Smooth muscle cell (in vitro differentiated cells): Measurements from ENCODE around the gene KBTBD8. TPM values are rescaled to one million over a fixed set of nuclear protein-coding genes. Genes with fewer than 3 reads are reported as not detected.

Experiments
- DNase-seq: peaks from one replicate; lab custom pipeline; 2025; ENCODE audit not compliant: unreplicated experiment; lab: John Stamatoyannopoulos, UW
- H2AFZ ChIP-seq: fragments of 200-600 bp; sonication (generic); 2 replicates; pipeline ENCODE4 v1.6.0; 2016; ENCODE audit warnings: antibody characterized with exemption, low read depth, mild to moderate bottlenecking
- H3F3A ChIP-seq: fragments of 200-600 bp; sonication (generic); 2 replicates; pipeline ENCODE4 v1.6.0; 2017; ENCODE audit warnings: antibody characterized with exemption, low read depth
- H3K27ac ChIP-seq: fragments of 200-600 bp; sonication (generic); 2 replicates; pipeline ENCODE4 v1.5.1; 2016; ENCODE audit warnings: low read depth, mild to moderate bottlenecking
- H3K27me3 ChIP-seq: fragments of 200-600 bp; sonication (generic); 2 replicates; pipeline ENCODE4 v1.6.1; 2016; ENCODE audit warnings: low read depth, mild to moderate bottlenecking
- H3K36me3 ChIP-seq: fragments of 200-600 bp; sonication (generic); 2 replicates; pipeline ENCODE4 v1.5.1; 2016; ENCODE audit warnings: low read depth
- H3K4me1 ChIP-seq: fragments of 200-600 bp; sonication (generic); 2 replicates; pipeline ENCODE4 v1.5.1; 2016; ENCODE audit warnings: low read depth
- H3K4me2 ChIP-seq: fragments of 200-600 bp; sonication (generic); 2 replicates; pipeline ENCODE4 v1.6.0; 2016; ENCODE audit warnings: mild to moderate bottlenecking
- H3K4me3 ChIP-seq: fragments of 200-600 bp; sonication (generic); 2 replicates; pipeline ENCODE4 v1.5.1; 2016; ENCODE audit warnings: mild to moderate bottlenecking
- H3K79me2 ChIP-seq: fragments of 200-600 bp; sonication (generic); 2 replicates; pipeline ENCODE4 v1.6.0; 2016; ENCODE audit warnings: low read depth, mild to moderate bottlenecking
- H3K9ac ChIP-seq: fragments of 200-600 bp; sonication (generic); 2 replicates; pipeline ENCODE4 v1.6.0; 2016; ENCODE audit warnings: low read depth
- H3K9me3 ChIP-seq: fragments of 200-600 bp; sonication (generic); replicated peaks from 2 replicates; pipeline ENCODE4 v1.5.1; 2016; ENCODE audit warnings: low read depth
- H4K20me1 ChIP-seq: fragments of 200-600 bp; sonication (generic); 2 replicates; pipeline ENCODE4 v1.6.0; 2016; ENCODE audit warnings: low read depth
- CTCF ChIP-seq: fragments of 200-600 bp; sonication (generic); IDR thresholded peaks from 2 replicates; pipeline ENCODE4 v1.5.1; 2017; ENCODE audit warnings: borderline replicate concordance, mild to moderate bottlenecking, antibody characterized with exemption; ENCODE audit not compliant: insufficient read depth, poor library complexity, severe bottlenecking
- WGBS: methylation state at CpG from one replicate; pipeline ENCODE4 v1.1.7; 2016; ENCODE audit warnings: low lambda C conversion rate; 5-methylcytosine and 5-hydroxymethylcytosine counted together
- polyA plus RNA-seq: library from polyadenylated mRNA; unstranded; fragments of >200 nt; fragmentation: Nextera tagmentation; extraction: Ambion mirVana; gene quantifications from 2 replicates; pipeline ENCODE4 v1.2.1, GENCODE V29; 2016
- total RNA-seq: library from RNA; depleted of rRNA; stranded (reverse); fragments of >200 nt; gene quantifications from 2 replicates; pipeline ENCODE4 v1.2.3, GENCODE V29; 2014

Gene KBTBD8
- total and polyA plus RNA-seq, 2 experiments from 2014 or later: 1.1 TPM

DNA sequence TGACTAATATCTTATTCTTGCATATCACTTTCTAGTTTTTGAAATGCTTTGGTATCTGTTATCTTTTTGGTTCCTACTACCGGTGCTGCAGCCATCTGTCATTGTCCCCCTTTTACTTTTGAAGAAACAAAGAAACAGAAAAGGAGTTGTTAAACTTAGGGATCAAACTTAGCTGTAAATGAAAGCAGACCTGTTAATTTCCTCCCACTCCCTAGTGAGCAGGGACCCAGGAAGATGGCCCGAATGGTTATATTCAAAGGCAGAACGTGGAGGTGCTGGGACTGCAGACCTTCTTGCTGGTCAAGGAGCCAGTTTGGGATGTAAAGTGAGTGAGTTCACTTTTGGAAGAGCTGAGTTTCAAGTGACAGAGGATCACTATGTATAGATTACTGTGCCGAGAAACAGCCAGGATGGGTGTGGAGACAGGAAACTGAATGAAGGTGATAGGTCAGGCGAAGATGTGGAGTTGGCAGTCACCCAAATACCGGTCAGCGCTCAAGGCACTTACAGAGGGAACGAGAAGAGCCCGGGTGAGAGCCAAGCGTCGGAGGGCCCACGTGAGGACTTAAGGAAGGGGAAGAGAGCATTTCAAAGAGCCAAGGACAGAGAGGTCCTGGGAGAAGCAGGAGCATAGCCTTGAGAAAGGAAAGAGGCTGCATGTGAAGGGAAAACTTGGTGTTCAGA, 20.1 kb downstream of the KBTBD8 start:
- H2AFZ ChIP-seq: no peak overlapping the region
- no peaks in the 10 kb centered on the region for H3F3A ChIP-seq
- no peaks in the 10 kb centered on the region for H3K36me3 ChIP-seq
- H3K9ac ChIP-seq: no peak overlapping the region
- H3K27ac ChIP-seq: no peak overlapping the region
- H3K4me1 ChIP-seq: no peaks in the 10 kb centered on the region
- H4K20me1 ChIP-seq: no peaks in the 10 kb centered on the region
- H3K79me2 ChIP-seq: no peaks in the 10 kb centered on the region
- WGBS: 78% methylated on average over 12 of the region's 12 CpGs
- no peak overlapping the region for H3K4me2 ChIP-seq
- no peak for TF ChIP-seq CTCF
- H3K9me3 ChIP-seq: no peaks in the 10 kb centered on the region
- H3K27me3 ChIP-seq: no peaks in the 10 kb centered on the region
- H3K4me3 ChIP-seq: no peak overlapping the region
- DNase-seq: no peak

DNA sequence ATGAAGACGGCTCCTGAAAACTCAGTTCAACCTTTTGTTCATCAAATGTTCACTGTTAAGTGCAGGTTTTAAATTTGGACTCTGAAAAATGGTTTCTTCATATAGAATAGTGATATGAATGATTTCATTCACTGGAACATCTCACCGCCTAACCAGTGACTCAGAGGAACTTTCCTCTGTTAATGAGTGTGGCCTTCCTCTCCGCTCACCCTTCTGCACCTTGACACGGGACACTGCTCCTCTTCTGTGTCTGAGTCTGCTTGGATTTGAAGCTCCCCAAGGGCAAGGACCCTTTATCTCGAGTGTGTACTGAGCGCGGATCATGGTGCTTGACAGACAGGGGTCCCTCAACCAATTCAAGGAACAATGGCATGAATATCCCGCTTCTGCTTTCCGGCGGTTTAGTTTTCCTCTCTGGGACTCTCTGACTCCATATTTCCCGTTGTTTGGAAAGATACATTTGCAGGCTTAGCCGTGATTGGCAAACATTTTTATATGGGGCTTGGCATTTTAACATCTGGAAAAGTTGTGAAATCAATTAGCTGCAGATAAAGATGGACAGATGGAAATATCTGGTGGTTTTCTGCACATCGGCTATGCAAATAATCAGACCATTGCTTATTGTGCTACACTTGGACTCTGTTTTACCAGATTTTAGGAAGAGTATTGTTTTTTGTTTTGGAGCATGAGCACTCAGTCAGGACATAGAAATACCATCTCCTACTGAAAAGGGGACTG, 20.9 kb downstream of the KBTBD8 start:
- TF ChIP-seq CTCF: no peak
- no peaks in the 10 kb centered on the region for H4K20me1 ChIP-seq
- H3K4me1 ChIP-seq: no peaks in the 10 kb centered on the region
- H3F3A ChIP-seq: no peaks in the 10 kb centered on the region
- H3K79me2 ChIP-seq: no peaks in the 10 kb centered on the region
- H3K27me3 ChIP-seq: no peaks in the 10 kb centered on the region
- H3K27ac ChIP-seq: no peak overlapping the region
- no peak overlapping the region for H3K9ac ChIP-seq
- 90% methylated on average over 13 of the region's 13 CpGs for WGBS
- no peaks in the 10 kb centered on the region for H3K9me3 ChIP-seq
- H3K36me3 ChIP-seq: no peaks in the 10 kb centered on the region
- DNase-seq: no peak
- no peak overlapping the region for H2AFZ ChIP-seq
- no peak overlapping the region for H3K4me2 ChIP-seq
- no peak overlapping the region for H3K4me3 ChIP-seq

- TF ChIP-seq CTCF: no peak
- no peak overlapping the region for H3K9ac ChIP-seq
- H3K79me2 ChIP-seq: no peaks in the 10 kb centered on the region
- DNase-seq: no peak
- no peaks in the 10 kb centered on the region for H4K20me1 ChIP-seq
- H3F3A ChIP-seq: no peaks in the 10 kb centered on the region
- no peak overlapping the region for H3K27ac ChIP-seq
- no peaks in the 10 kb centered on the region for H3K4me1 ChIP-seq
- WGBS: 86% methylated on average over 5 of the region's 5 CpGs
- no peak overlapping the region for H3K4me2 ChIP-seq
- H3K4me3 ChIP-seq: no peak overlapping the region
- no peak overlapping the region for H2AFZ ChIP-seq
- H3K36me3 ChIP-seq: no peaks in the 10 kb centered on the region
- H3K9me3 ChIP-seq: no peaks in the 10 kb centered on the region
- H3K27me3 ChIP-seq: no peaks in the 10 kb centered on the region
Observed at GRCh38 chr3:67028001-67028784, 30.1 kb downstream of the KBTBD8 start.
